Kidney (tissue), 14 donors: Measurements from ENCODE around the gene SUN2. TPM values are rescaled to one million over a fixed set of nuclear protein-coding genes. Genes with fewer than 3 reads are reported as not detected.

Experiments used
- DNase-seq, 5 donors: peaks; one replicate each; pipeline ENCODE4 v3.0.0-alpha.2; 2013 to 2020
- FAIRE-seq: peaks from 2 replicates; lab custom pipeline; 2012; peaks lifted over from hg19 to GRCh38; lab: Jason Lieb, UNC
- H3K27ac ChIP-seq, 2 donors: one replicate each; pipeline ENCODE4 v1.7.0; 2013; ENCODE audit warnings: low read depth in 2 of 2, low read length in 2 of 2, inconsistent platforms in 1 of 2
- H3K27me3 ChIP-seq: one replicate; pipeline ENCODE4 v1.7.1; 2013; ENCODE audit warnings: low read length, inconsistent platforms; ENCODE audit not compliant: control insufficient read depth, insufficient read depth
- H3K36me3 ChIP-seq, 3 donors: one replicate each; pipeline versions ENCODE4 v1.7.0 to v1.7.1; 2013; ENCODE audit warnings: low read length in 3 of 3, control low read depth in 1 of 3, inconsistent platforms in 1 of 3; ENCODE audit not compliant: insufficient read depth in 3 of 3, control insufficient read depth in 2 of 3
- H3K4me1 ChIP-seq, 3 donors: one replicate each; pipeline versions ENCODE4 v1.7.0 to v1.7.1; 2013; ENCODE audit warnings: low read length in 3 of 3, inconsistent platforms in 1 of 3, low read depth in 1 of 3; ENCODE audit not compliant: control insufficient read depth in 2 of 3, insufficient read depth in 2 of 3
- H3K4me3 ChIP-seq, 3 donors: one replicate each; pipeline versions ENCODE4 v1.7.0 to v1.8.1; 2013; ENCODE audit warnings: low read length in 3 of 3, control low read depth in 1 of 3, inconsistent platforms in 1 of 3
- H3K9ac ChIP-seq, 3 donors: one replicate each; pipeline versions ENCODE4 v1.7.0 to v1.7.1; 2013; ENCODE audit warnings: low read length in 3 of 3, control low read depth in 1 of 3, inconsistent platforms in 1 of 3
- H3K9me3 ChIP-seq, 3 donors: one replicate each; pipeline versions ENCODE4 v1.7.0 to v1.7.1; 2013; ENCODE audit warnings: low read length in 3 of 3, control low read depth in 1 of 3, inconsistent platforms in 1 of 3; ENCODE audit not compliant: control insufficient read depth in 2 of 3, insufficient read depth in 1 of 3
- intact Hi-C: fragments of 100-400 bp; cut with DNase I; formaldehyde crosslinking; loops from one replicate; pipeline ENCODE4 v1.11.1; 2022
- polyA plus RNA-seq: library from polyadenylated mRNA; stranded (reverse); fragments of 350-450 nt; fragmentation: Illumina TruSeq; extraction: RNeasy Lipid Tissue Mini Kit (QIAGEN cat#74804); gene quantifications from one replicate; pipeline ENCODE4 v1.2.3, GENCODE V29; 2014; ENCODE audit warnings: low read depth, low replicate concordance; ENCODE audit not compliant: insufficient read depth
- total RNA-seq: library from RNA; stranded (reverse); fragmentation: NEBNext Ultra II Directional; extraction: Animal tissue kit (Norgen Biotek cat#: 25700); gene quantifications from one replicate; pipeline ENCODE4 v1.2.1, GENCODE V29; 2021
- TF ChIP-seq, protein P1 (sequence below): IDR thresholded peaks from 3 replicates; pipeline ENCODE4 v1.5.1; 2012; ENCODE audit warnings: mild to moderate bottlenecking, moderate library complexity, borderline replicate concordance; ENCODE audit not compliant: insufficient read depth; ENCODE audit errors: extremely low read depth
- donor health status: control.
- donor health status: control.
- donor health status: control.
- donor health status: control.
- donor health status: control.
- donor health status: DM: yes; HTN: yes; CAD: no.
- donor health status: Normal renal cell carcinoma (clear cell type).

SUN2 gene
- total and polyA plus RNA-seq, 2 donors from 2014 or later: 41.7 to 199 TPM

- intact Hi-C loops: no loop called here
- TF ChIP-seq, protein P1, sequence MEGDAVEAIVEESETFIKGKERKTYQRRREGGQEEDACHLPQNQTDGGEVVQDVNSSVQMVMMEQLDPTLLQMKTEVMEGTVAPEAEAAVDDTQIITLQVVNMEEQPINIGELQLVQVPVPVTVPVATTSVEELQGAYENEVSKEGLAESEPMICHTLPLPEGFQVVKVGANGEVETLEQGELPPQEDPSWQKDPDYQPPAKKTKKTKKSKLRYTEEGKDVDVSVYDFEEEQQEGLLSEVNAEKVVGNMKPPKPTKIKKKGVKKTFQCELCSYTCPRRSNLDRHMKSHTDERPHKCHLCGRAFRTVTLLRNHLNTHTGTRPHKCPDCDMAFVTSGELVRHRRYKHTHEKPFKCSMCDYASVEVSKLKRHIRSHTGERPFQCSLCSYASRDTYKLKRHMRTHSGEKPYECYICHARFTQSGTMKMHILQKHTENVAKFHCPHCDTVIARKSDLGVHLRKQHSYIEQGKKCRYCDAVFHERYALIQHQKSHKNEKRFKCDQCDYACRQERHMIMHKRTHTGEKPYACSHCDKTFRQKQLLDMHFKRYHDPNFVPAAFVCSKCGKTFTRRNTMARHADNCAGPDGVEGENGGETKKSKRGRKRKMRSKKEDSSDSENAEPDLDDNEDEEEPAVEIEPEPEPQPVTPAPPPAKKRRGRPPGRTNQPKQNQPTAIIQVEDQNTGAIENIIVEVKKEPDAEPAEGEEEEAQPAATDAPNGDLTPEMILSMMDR: no peak
- Histone ChIP-seq H3K27ac (no peak overlapping the region), H3K4me1 (no peaks in the 10 kb centered on the region), H3K9ac (no peak overlapping the region), H3K4me3 (no peak overlapping the region), H3K9me3 (no peaks in the 10 kb centered on the region), H3K27me3 (no peaks in the 10 kb centered on the region), H3K36me3 (peaks cover 3 to 27% (median 24%) of the 10 kb centered on the region in 3 donors)
- no peak for FAIRE-seq
- DNase-seq: peak in 1 of 5 donors; percentile 59
Measured at GRCh38 chr22:38689651-38690050, 66.1 kb downstream of the SUN2 start.

GRCh38 chr22:38685761-38686160, 70.0 kb downstream of the SUN2 start:
- Histone ChIP-seq H3K27me3 (no peaks in the 10 kb centered on the region), H3K9ac (no peak overlapping the region), H3K4me3 (no peak overlapping the region), H3K36me3 (peaks cover 3 to 37% (median 36%) of the 10 kb centered on the region in 3 donors), H3K4me1 (peaks cover 0 to 7% (median 5%) of the 10 kb centered on the region in 3 donors), H3K27ac (no peak overlapping the region), H3K9me3 (no peaks in the 10 kb centered on the region)
- TF ChIP-seq, protein P1: no peak
- intact Hi-C loops: no loop called here
- DNase-seq (no peak), FAIRE-seq (no peak)

GRCh38 chr22:38684895-38685294, 70.9 kb downstream of the SUN2 start:
- no peaks in the 10 kb centered on the region for H3K9me3 ChIP-seq
- no peaks in the 10 kb centered on the region for H3K27me3 ChIP-seq
- no peak overlapping the region for H3K9ac ChIP-seq
- H3K36me3 ChIP-seq: peaks cover 3 to 37% (median 36%) of the 10 kb centered on the region in 3 donors
- no peak overlapping the region for H3K27ac ChIP-seq
- TF ChIP-seq, protein P1: no peak
- H3K4me1 ChIP-seq: peaks cover 0 to 7% (median 5%) of the 10 kb centered on the region in 3 donors
- intact Hi-C loops: no loop called here
- DNase-seq (no peak), FAIRE-seq (no peak)
- no peak overlapping the region for H3K4me3 ChIP-seq

Other genes starting within 250 kb of the SUN2 start
- 509 TPM for gene DDX17, start 249.7 kb downstream of the SUN2 start, total RNA-seq
- 133 TPM for gene DDX17, start 249.7 kb downstream of the SUN2 start, polyA plus RNA-seq
- gene DMC1, start 185.8 kb downstream of the SUN2 start, total RNA-seq: 0.66 TPM
- not detected for gene DMC1, start 185.8 kb downstream of the SUN2 start, polyA plus RNA-seq
- 3.4 TPM for gene FAM227A, start 99.6 kb downstream of the SUN2 start, total RNA-seq
- 0.80 TPM for gene FAM227A, start 99.6 kb downstream of the SUN2 start, polyA plus RNA-seq
- 36.0 TPM for gene CBY1, start 99.4 kb downstream of the SUN2 start, total RNA-seq
- gene CBY1, start 99.4 kb downstream of the SUN2 start, polyA plus RNA-seq: 67.2 TPM
- 55.0 TPM for gene TOMM22, start 74.0 kb downstream of the SUN2 start, total RNA-seq
- 103 TPM for gene TOMM22, start 74.0 kb downstream of the SUN2 start, polyA plus RNA-seq
- 42.8 TPM for gene JOSD1, start 55.1 kb downstream of the SUN2 start, total RNA-seq
- 12.8 TPM for gene JOSD1, start 55.1 kb downstream of the SUN2 start, polyA plus RNA-seq
- gene GTPBP1, start 50.1 kb downstream of the SUN2 start, total RNA-seq: 52.0 TPM
- gene GTPBP1, start 50.1 kb downstream of the SUN2 start, polyA plus RNA-seq: 11.7 TPM
- gene DNAL4, start 38.1 kb upstream of the SUN2 start, total RNA-seq: 26.5 TPM
- 39.7 TPM for gene DNAL4, start 38.1 kb upstream of the SUN2 start, polyA plus RNA-seq
- gene NPTXR, start 88.0 kb upstream of the SUN2 start, total RNA-seq: 12.5 TPM
- gene NPTXR, start 88.0 kb upstream of the SUN2 start, polyA plus RNA-seq: 1.1 TPM
- gene CBX6, start 116.2 kb upstream of the SUN2 start, total RNA-seq: 113 TPM
- gene CBX6, start 116.2 kb upstream of the SUN2 start, polyA plus RNA-seq: 24.9 TPM
- 1.2 TPM for gene APOBEC3A, start 201.6 kb upstream of the SUN2 start, total RNA-seq
- gene APOBEC3A, start 201.6 kb upstream of the SUN2 start, polyA plus RNA-seq: not detected
- gene APOBEC3B, start 226.3 kb upstream of the SUN2 start, total RNA-seq: 2.7 TPM
- 1.0 TPM for gene APOBEC3B, start 226.3 kb upstream of the SUN2 start, polyA plus RNA-seq